IMR-90 (cell line): Measurements from ENCODE around the gene EIF1AX. TPM values are rescaled to one million over a fixed set of nuclear protein-coding genes. Genes with fewer than 3 reads are reported as not detected.

Experiments
- ATAC-seq: fragments of 200-7000 bp; cut with Tn5 transposase; 2 replicates; pipeline ENCODE4 v1.9.1; 2020; ENCODE audit warnings: low read depth, mild to moderate bottlenecking, moderate library complexity
- BruUV-seq: library from RNA; stranded (reverse); fragments of 400-500 nt; replicated peaks from 2 replicates; lab custom pipeline; 2021; lab: Mats Ljungman, UMichigan
- CTCF ChIA-PET: fragments of 300-600 bp; formaldehyde crosslinking; extraction: SDS; loops from one replicate; lab custom pipeline; 2021; ENCODE audit warnings: antibody characterized with exemption; lab: Yijun Ruan, JAX
- POLR2A ChIA-PET: fragments of 300-600 bp; sonication (Branson Sonifier 250); formaldehyde crosslinking; loops from one replicate; lab custom pipeline; 2022; ENCODE audit warnings: antibody characterized with exemption; ENCODE audit not compliant: unreplicated experiment; lab: Charles Lee
- DNase-seq: peaks from one replicate; pipeline ENCODE4 v3.0.0; 2013
- H2AFZ ChIP-seq: replicated peaks from 2 replicates; pipeline ENCODE3; 2013; ENCODE audit warnings: low read length, mild to moderate bottlenecking; ENCODE audit not compliant: poor library complexity
- H2AK5ac ChIP-seq: 2 replicates; pipeline ENCODE4 v1.6.1; 2013; ENCODE audit warnings: low read depth, low read length, inconsistent platforms
- H2AK9ac ChIP-seq: replicated peaks from 2 replicates; pipeline ENCODE3; 2013; ENCODE audit warnings: mild to moderate bottlenecking, low read depth, low read length, moderate library complexity; ENCODE audit not compliant: poor library complexity
- H2BK120ac ChIP-seq: 2 replicates; pipeline ENCODE4 v1.6.1; 2013; ENCODE audit warnings: low read depth, low read length, inconsistent platforms
- H2BK15ac ChIP-seq: 3 replicates; pipeline ENCODE4 v1.6.1; 2013; ENCODE audit warnings: low read depth, low read length, inconsistent platforms
- H2BK20ac ChIP-seq: 2 replicates; pipeline ENCODE4 v1.6.1; 2013; ENCODE audit warnings: low read depth, mild to moderate bottlenecking, inconsistent platforms, low read length, moderate library complexity
- H2BK5ac ChIP-seq: 2 replicates; pipeline ENCODE4 v1.6.1; 2013; ENCODE audit warnings: mild to moderate bottlenecking, low read depth, low read length, inconsistent platforms; ENCODE audit not compliant: poor library complexity, severe bottlenecking
- H3K14ac ChIP-seq: replicated peaks from 2 replicates; pipeline ENCODE4 v1.6.1; 2013; ENCODE audit warnings: low read depth, low read length, inconsistent platforms
- H3K18ac ChIP-seq: 2 replicates; pipeline ENCODE4 v1.6.1; 2013; ENCODE audit warnings: low read depth, low read length, control low read depth
- H3K23ac ChIP-seq: 2 replicates; pipeline ENCODE4 v1.6.1; 2013; ENCODE audit warnings: low read depth, low read length, inconsistent platforms
- H3K27ac ChIP-seq: 2 replicates; pipeline ENCODE4 v1.5.1; 2013; ENCODE audit warnings: mild to moderate bottlenecking, control low read depth, low read length; ENCODE audit not compliant: insufficient read depth
- H3K27me3 ChIP-seq: 2 replicates; pipeline ENCODE4 v1.6.1; 2013; ENCODE audit warnings: low read length; ENCODE audit not compliant: control insufficient read depth, insufficient read depth
- H3K36me3 ChIP-seq: 2 replicates; pipeline ENCODE4 v1.6.1; 2013; ENCODE audit warnings: low read length, mixed read lengths; ENCODE audit not compliant: control insufficient read depth, insufficient read depth
- H3K4ac ChIP-seq: 2 replicates; pipeline ENCODE4 v1.6.1; 2013; ENCODE audit warnings: low read depth, low read length, inconsistent platforms
- H3K4me1 ChIP-seq: 2 replicates; pipeline ENCODE4 v1.6.1; 2013; ENCODE audit warnings: low read length, mixed read lengths; ENCODE audit not compliant: control insufficient read depth, insufficient read depth
- H3K4me2 ChIP-seq: 2 replicates; pipeline ENCODE4 v1.6.1; 2013; ENCODE audit warnings: low read depth, mild to moderate bottlenecking, control low read depth, low read length, moderate library complexity
- H3K4me3 ChIP-seq: 2 replicates; pipeline ENCODE4 v1.5.1; 2013; ENCODE audit warnings: low read depth, mild to moderate bottlenecking, control low read depth, low read length, moderate library complexity; ENCODE audit not compliant: insufficient read depth
- H3K56ac ChIP-seq: 2 replicates; pipeline ENCODE4 v1.6.1; 2013; ENCODE audit warnings: low read length, inconsistent platforms; ENCODE audit not compliant: insufficient read depth; ENCODE audit errors: extremely low read depth
- H3K79me1 ChIP-seq, 2 experiments: 2 replicates each; pipeline ENCODE4 v1.6.1; 2013; ENCODE audit warnings: low read length in 2 of 2, inconsistent platforms in 1 of 2, low read depth in 1 of 2
- H3K9ac ChIP-seq: 2 replicates; pipeline ENCODE4 v1.6.1; 2013; ENCODE audit warnings: low read depth, low read length, control low read depth
- H3K9me1 ChIP-seq: 2 replicates; pipeline ENCODE4 v1.6.1; 2013; ENCODE audit warnings: low read length, inconsistent platforms; ENCODE audit not compliant: insufficient read depth
- H3K9me3 ChIP-seq: 2 replicates; pipeline ENCODE4 v1.6.1; 2013; ENCODE audit warnings: low read length; ENCODE audit not compliant: control insufficient read depth, insufficient read depth
- H4K20me1 ChIP-seq: 2 replicates; pipeline ENCODE4 v1.6.1; 2013; ENCODE audit warnings: low read length, inconsistent platforms; ENCODE audit not compliant: insufficient read depth
- H4K5ac ChIP-seq: 2 replicates; pipeline ENCODE4 v1.6.1; 2013; ENCODE audit warnings: mild to moderate bottlenecking, low read depth, low read length, control low read depth
- H4K8ac ChIP-seq, 2 experiments: 2 replicates each; pipeline ENCODE4 v1.6.1; 2013; ENCODE audit warnings: low read depth in 2 of 2, low read length in 2 of 2, control low read depth in 1 of 2, inconsistent platforms in 1 of 2
- H4K91ac ChIP-seq: 2 replicates; pipeline ENCODE4 v1.6.1; 2013; ENCODE audit warnings: low read depth, low read length, inconsistent platforms; ENCODE audit not compliant: insufficient read depth
- MXI1 ChIP-seq: IDR thresholded peaks from 2 replicates; pipeline ENCODE4 v1.6.1; 2012; ENCODE audit warnings: low read depth, mild to moderate bottlenecking, low read length, moderate library complexity, borderline replicate concordance
- RCOR1 ChIP-seq: IDR thresholded peaks from 2 replicates; pipeline ENCODE4 v1.6.1; 2012; ENCODE audit warnings: mild to moderate bottlenecking, low read length, improper control_type of control experiment; ENCODE audit not compliant: insufficient replicate concordance
- WGBS, 2 experiments: methylation state at CpG; one replicate each; pipeline versions ENCODE4 v1.1.5 to v1.1.7; 2013; ENCODE audit warnings: missing lambda C conversion rate in 2 of 2; ENCODE audit not compliant: insufficient read length in 1 of 2; ENCODE audit errors: extremely low coverage in 2 of 2; 5-methylcytosine and 5-hydroxymethylcytosine counted together
- dilution Hi-C: fragments of 300-500 bp; cut with HindIII; formaldehyde crosslinking; loops from one replicate; pipeline ENCODE4 v1.14.3; 2018; ENCODE audit warnings: low sequenced_read_pairs; ENCODE audit not compliant: unreplicated experiment
- in situ Hi-C: fragments of 300-500 bp; cut with MboI; formaldehyde crosslinking; loops from 3 replicates; pipeline ENCODE4 v1.14.3; 2019; ENCODE audit warnings: low sequenced_read_pairs, inconsistent platforms, mixed read lengths
- intact Hi-C: fragments of 100-400 bp; cut with micrococcal nuclease; formaldehyde crosslinking; loops from 2 replicates; pipeline ENCODE4 v1.10.0; 2022
- polyA plus RNA-seq, 3 experiments: library from polyadenylated mRNA; depleted of rRNA; stranded (reverse); fragments of >200 nt; gene quantifications; 2 replicates each; pipeline ENCODE4 v1.2.3, GENCODE V29; 2012; ENCODE audit warnings: low replicate concordance in 1 of 3
- total RNA-seq: library from RNA; depleted of rRNA; stranded (reverse); fragments of >200 nt; gene quantifications from 2 replicates; pipeline ENCODE4 v1.2.3, GENCODE V29; 2012

EIF1AX gene
- total and polyA plus RNA-seq, 2 of the 4 experiments (the other 2 are of a cell fraction) = 12.2 to 44.5 TPM

DNA sequence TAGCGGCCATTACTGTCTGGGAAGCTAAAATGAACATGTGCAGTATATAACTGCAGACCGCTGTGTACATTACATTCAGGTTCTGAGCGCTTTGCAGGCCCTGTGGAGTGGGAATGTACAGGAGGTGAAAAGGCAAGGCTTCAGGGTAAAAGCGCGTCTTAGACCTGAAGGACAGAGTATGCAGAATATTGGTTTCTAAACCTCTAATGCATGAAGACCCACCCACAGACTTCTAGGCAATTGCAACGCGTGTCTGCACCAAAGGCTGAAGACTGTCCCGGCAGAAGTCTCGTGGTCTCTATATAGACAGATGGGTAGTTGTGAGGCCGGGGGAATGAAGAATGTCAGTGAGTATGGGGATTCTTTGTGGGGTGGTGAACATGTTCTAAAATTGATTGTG lies 30.4 kb downstream of the EIF1AX start:
- no peak for DNase-seq

More for the DNA sequence above, 30.4 kb downstream of the EIF1AX start:
- Histone ChIP-seq H3K14ac (no peak overlapping the region), H3K23ac (no peak overlapping the region), H2AFZ (no peak overlapping the region), H4K8ac (no peak overlapping the region), H3K9me1 (no peaks in the 10 kb centered on the region), H3K27me3 (peaks cover 27% of the 10 kb centered on the region), H4K20me1 (no peaks in the 10 kb centered on the region), H3K79me1 (no peaks in the 10 kb centered on the region), H4K91ac (no peak overlapping the region), H2AK9ac (peak overlapping the region; percentile 63), H3K4ac (no peak overlapping the region), H2BK15ac (no peak overlapping the region), H3K9me3 (no peaks in the 10 kb centered on the region), H2BK20ac (no peak overlapping the region), H3K27ac (no peak overlapping the region), H3K4me2 (no peak overlapping the region), H3K4me3 (no peak overlapping the region), H4K5ac (no peak overlapping the region), H3K36me3 (no peaks in the 10 kb centered on the region), H3K56ac (no peak overlapping the region), H2BK5ac (no peak overlapping the region), H3K9ac (no peak overlapping the region), H3K18ac (no peak overlapping the region), H2AK5ac (no peak overlapping the region), H3K4me1 (no peaks in the 10 kb centered on the region), H2BK120ac (no peak overlapping the region)
- in situ Hi-C loops (loop anchor here (25.0 kb wide), 2 partner anchors 524 to 1724 kb away; no protein-coding TSS in a partner anchor), dilution Hi-C loops (no loop called here), intact Hi-C loops (no loop called here)
- POLR2A ChIA-PET = no interaction called here
- no peak for TF ChIP-seq RCOR1
- no peak for TF ChIP-seq MXI1
- no peak for ATAC-seq
- CTCF ChIA-PET = no interaction called here
- WGBS, 2 experiments = 83% methylated on average over 1 of the region's 10 CpGs; no CpG with 5 or more reads in 1 of the 2 experiments
- BruUV-seq = no TSS peak
